Epithelial cell of proximal tubule (primary cell): ENCODE results near the gene A1CF. TPM values are rescaled to one million over a fixed set of nuclear protein-coding genes. Genes with fewer than 3 reads are reported as not detected.

Experiments
- DNase-seq: peaks from one replicate; pipeline ENCODE4 v3.0.0-alpha.2; 2011; ENCODE audit warnings: low read depth
- H3K4me3 ChIP-seq: 2 replicates; pipeline ENCODE4 v1.5.1; 2011; ENCODE audit warnings: low read depth, mild to moderate bottlenecking, low read length
- total RNA-seq: library from RNA; depleted of rRNA; stranded (reverse); fragments of >200 nt; gene quantifications from 2 replicates; pipeline ENCODE4 v1.2.3, GENCODE V29; 2015
- TF ChIP-seq, protein P1 (sequence below): conservative IDR thresholded peaks from 2 replicates; pipeline ENCODE4 v1.5.1; 2012; ENCODE audit warnings: low read depth, mild to moderate bottlenecking, low read length

Gene A1CF
- total RNA-seq, 1 donor from 2014 or later = not detected

- TF ChIP-seq, protein P1, sequence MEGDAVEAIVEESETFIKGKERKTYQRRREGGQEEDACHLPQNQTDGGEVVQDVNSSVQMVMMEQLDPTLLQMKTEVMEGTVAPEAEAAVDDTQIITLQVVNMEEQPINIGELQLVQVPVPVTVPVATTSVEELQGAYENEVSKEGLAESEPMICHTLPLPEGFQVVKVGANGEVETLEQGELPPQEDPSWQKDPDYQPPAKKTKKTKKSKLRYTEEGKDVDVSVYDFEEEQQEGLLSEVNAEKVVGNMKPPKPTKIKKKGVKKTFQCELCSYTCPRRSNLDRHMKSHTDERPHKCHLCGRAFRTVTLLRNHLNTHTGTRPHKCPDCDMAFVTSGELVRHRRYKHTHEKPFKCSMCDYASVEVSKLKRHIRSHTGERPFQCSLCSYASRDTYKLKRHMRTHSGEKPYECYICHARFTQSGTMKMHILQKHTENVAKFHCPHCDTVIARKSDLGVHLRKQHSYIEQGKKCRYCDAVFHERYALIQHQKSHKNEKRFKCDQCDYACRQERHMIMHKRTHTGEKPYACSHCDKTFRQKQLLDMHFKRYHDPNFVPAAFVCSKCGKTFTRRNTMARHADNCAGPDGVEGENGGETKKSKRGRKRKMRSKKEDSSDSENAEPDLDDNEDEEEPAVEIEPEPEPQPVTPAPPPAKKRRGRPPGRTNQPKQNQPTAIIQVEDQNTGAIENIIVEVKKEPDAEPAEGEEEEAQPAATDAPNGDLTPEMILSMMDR = no peak
- no peak for DNase-seq
- H3K4me3 ChIP-seq = no peak overlapping the region
These were observed 22.7 kb downstream of the A1CF start for GRCh38 chr10:50862719-50863118.

GRCh38 chr10:50861370-50861769 lies 24.1 kb downstream of the A1CF start:
- no peak overlapping the region for H3K4me3 ChIP-seq
- TF ChIP-seq, protein P1 = no peak
- no peak for DNase-seq

GRCh38 chr10:50857579-50857978 lies 27.8 kb downstream of the A1CF start:
- no peak for DNase-seq
- TF ChIP-seq, protein P1 = no peak
- H3K4me3 ChIP-seq = no peak overlapping the region

DNA sequence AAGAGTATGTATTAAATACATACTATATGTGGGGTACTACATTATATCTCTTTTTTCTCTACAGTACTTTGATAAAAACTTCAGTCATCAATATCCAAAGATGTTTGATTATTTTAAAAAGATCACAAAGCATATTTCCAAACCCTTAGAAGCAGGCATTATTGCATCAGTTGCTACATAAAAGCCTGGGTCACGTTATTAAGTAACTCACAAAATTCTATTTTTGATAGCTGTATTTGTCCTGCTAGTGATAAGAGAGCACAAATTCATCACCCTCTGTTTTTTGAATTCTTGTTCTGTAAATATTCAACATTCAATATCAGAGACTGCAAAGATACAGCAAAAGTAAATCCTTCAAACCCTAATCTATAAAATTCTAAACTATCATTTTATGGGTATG lies 30.0 kb downstream of the A1CF start:
- no peak for DNase-seq
- TF ChIP-seq, protein P1 = no peak
- H3K4me3 ChIP-seq = no peak overlapping the region

DNA sequence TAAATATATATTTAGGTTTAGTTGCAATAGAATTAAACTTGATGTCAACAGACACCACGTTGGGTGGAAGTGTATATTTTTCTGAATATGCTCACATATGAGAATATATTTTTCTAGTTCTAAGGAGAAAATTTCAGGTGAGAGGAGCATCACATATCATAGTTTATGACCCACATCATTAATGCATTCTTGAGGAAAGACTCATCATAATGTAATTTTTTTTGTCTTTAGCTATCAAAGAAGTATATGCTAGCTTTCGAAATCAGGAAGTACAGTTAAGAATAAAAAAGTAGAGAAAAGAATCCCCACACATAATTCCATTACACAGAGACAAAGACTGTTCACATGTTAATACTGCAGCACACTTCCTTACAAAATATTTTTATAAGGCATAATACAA lies 30.4 kb downstream of the A1CF start:
- TF ChIP-seq, protein P1 = no peak
- H3K4me3 ChIP-seq = no peak overlapping the region
- DNase-seq = no peak

GRCh38 chr10:50853557-50853956 lies 31.9 kb downstream of the A1CF start:
- no peak overlapping the region for H3K4me3 ChIP-seq
- no peak for DNase-seq
- TF ChIP-seq, protein P1 = no peak

- peak; percentile 13 for DNase-seq
- no peak overlapping the region for H3K4me3 ChIP-seq
- TF ChIP-seq, protein P1 = peak; percentile 3
These were observed 33.3 kb downstream of the A1CF start for GRCh38 chr10:50851884-50852671.
